HG02588 (cell line): ENCODE results near the gene UFSP1.
"Not testable (repeated sequence)": the region's sequence is repeated elsewhere in the genome, so short reads cannot be mapped to it uniquely, and the experiment has no call there.

Source experiments
- ATAC-seq: cut with Tn5 transposase; IDR thresholded peaks from one replicate; pipeline ENCODE4 v1.9.1; 2021; ENCODE audit warnings: mild to moderate bottlenecking, moderate library complexity; ENCODE audit not compliant: unreplicated experiment

UFSP1 gene

GRCh38 chr7:100888988-100889750 is at the start of gene UFSP1:
Gene UFSP1, minus strand, starts transcription at chr7:100889715. Its CDS starts 444 bp downstream, at chr7:100889271.
- peak; percentile 20 for ATAC-seq

DNA sequence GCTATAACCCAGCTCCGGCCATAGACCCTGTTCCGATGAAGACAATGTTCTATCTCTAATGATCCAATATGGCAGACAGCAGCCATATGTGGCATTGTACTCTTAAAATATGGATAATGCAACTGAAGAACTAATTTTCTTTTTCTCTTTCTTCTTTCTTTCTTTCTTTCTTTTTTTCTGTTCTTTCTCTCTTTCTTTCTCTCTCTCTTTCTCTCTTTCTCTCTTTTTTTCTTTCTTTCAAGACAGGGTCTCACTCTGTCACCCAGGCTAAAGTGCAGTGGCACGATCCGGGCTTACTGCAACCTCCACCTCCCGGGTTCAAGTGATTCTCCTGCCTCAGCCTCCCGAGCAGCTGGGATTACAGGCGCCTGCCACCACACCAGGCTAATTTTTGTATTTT is 46.7 kb upstream of the UFSP1 start:
- ATAC-seq, result not testable (repeated sequence)

DNA sequence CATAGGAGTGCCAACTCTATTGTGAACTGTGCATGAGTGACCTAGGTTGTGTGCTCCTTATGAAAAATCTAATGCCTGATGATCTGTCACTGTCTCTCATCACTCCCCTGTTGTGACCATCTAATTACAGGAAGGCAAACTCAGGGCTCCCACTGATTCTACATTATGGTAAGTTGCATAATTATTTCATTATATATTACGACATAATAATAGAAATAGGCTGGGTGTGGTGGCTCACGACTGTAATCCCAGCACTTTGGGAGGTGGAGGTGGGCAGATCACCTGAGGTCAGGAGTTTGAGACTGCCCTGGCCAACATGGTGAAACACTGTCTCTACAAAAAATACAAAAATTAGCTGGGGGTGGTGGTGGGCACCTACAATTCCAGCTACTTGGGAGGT is 45.9 kb upstream of the UFSP1 start:
- ATAC-seq, result not testable (repeated sequence)

DNA sequence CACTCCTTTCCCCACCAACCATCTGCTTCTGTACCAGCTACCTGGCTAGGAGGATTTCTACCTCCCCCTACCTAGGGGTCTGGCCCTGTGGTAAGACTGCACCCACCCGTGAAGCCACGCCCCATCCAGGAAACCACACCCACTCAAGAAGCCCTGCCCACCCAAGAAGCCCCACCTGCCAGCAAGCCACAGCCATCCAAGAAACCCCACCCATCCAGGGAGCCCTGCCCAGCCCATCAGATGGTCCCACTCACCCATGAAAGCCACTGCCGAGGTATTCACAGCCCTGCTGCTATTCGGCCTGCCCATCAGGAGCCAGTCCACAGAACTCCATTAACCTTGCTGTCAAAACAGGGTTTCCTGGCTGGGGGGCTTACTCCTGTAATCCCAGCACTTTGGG is 44.2 kb upstream of the UFSP1 start:
- no peak for ATAC-seq

- ATAC-seq, result no peak
Observed at GRCh38 chr7:100929808-100930174, 40.3 kb upstream of the UFSP1 start.

DNA sequence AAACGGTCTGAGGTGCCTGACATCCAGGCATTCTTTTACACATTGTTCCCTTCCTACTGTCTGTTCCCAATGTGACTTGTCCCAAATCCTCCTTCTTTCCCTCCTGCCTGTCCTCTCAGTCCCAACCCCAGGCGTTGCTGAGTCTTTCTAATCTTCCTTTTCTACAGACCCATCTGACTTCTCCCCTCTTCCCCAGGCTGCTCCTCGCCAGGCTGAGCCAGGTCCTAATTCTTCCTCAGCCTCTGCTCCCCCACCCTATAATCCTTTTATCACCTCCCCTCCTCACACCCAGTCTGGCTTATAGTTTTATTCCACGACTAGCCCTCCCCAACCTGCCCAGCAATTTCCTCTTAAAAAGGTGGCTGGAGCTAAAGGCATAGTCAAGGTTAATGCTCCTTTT is 34.1 kb upstream of the UFSP1 start:
- ATAC-seq, result not testable (repeated sequence)

DNA sequence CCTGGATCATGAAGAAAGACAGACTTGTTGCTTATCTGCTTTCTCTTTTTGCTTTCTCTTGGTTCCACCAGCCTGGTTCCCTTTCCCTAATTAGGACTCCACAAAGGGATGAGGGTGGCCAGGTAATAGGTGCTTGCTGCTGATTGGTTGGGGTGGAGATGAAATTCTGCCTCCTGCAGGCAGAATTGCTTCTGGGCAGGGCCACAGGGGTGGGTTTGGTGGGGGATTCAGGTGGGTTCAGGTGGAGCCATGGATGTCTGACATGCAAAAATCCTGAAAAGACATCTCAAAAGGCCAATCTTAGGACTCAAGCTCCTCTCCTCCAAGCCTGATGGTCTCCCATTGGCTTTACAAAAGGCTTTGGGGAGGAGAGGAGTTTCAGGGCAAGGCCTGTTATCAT is 31.5 kb upstream of the UFSP1 start:
- ATAC-seq, result no peak

DNA sequence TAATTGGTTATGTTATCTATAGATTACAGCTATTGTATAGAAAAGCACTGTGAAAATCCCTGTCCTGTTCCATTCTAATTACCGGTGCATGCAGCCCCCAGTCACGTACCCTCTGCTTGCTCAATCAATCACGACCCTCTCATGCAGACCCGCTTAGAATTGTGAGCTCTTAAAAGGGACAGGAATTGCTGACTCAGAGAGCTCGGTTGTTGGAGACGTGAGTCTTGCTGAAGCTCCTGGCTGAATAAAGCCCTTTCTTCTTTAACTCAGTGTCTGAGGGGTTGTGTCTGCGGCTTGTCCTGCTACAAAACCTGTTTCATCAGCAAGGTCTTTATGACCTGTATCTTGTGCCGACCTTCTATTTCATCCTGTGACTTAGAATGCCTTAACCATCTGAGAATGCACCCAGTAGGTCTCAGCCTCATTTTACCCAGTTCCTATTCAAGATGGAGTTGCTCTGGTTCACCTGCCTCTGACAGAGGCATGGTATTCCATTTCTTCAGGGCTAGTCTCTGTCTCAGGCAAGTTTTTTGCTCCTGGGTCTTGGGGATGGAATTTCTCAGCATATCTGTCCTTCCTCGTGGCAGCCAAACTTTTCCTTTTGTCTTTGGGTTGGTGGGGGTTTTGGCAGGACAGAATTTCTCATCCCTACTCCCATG is 30.4 kb upstream of the UFSP1 start:
- not testable (repeated sequence) for ATAC-seq

GRCh38 chr7:100919335-100919734 is 29.8 kb upstream of the UFSP1 start:
- not testable (repeated sequence) for ATAC-seq

- ATAC-seq, result no peak
Observed at GRCh38 chr7:100914879-100915447, 25.4 kb upstream of the UFSP1 start.

DNA sequence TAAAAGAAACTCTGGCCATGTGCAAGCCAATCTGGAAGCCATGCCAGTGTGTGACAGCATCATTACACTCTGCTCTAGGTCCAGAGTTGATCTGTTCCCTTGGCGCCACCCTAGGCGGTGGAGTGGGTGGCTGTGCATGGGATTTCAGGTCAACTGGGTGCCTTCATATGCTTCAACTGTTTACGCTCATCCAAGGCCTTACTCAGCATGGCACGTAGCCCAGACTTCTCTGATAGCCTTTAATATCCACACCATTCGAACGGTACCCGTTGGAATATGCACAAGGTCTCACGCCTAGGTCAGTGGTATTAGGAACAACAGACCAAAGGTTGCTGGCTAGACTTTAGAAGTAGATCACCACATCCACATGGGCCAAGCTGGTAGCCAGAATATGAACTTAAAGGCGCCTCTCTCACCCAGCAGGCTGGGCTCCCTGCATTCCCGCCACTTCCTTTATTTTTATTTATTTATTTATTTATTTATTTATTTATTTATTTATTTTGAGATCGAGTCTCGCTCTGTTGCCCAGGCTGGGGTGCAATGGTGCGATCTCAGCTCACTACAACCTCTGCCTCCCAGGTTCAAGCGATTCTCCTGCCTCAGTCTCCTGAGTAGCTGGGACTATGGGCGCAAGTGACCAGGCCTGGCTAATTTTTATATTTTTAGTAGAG is 24.8 kb upstream of the UFSP1 start:
- ATAC-seq, result no peak

- ATAC-seq, result no peak
Observed at GRCh38 chr7:100911484-100911883, 22.0 kb upstream of the UFSP1 start.

GRCh38 chr7:100910443-100910842 is 20.9 kb upstream of the UFSP1 start:
- not testable (repeated sequence) for ATAC-seq

- no peak for ATAC-seq
Observed at GRCh38 chr7:100908512-100908911, 19.0 kb upstream of the UFSP1 start.

DNA sequence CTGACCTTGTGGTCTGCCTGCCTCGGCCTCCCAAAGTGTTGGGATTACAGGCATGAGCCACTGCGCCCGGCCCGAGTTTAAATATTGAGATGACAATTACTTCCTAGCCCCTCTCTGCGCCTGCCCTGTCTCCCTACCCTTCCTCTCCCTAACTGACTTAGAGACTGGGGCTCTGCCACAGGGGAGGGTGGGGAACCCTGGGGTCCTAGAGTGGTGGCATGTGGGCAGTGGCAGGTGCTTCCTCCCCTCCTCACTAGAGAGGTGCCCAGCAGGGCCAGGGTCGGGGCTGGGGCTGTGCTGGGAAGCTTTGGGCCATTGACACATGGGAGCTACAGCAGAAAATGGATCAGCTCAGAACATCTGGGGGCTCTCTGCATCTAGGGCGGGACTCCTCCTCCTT is 13.1 kb upstream of the UFSP1 start:
- ATAC-seq, result no peak

- ATAC-seq, result no peak
Observed at GRCh38 chr7:100901921-100902332, 12.4 kb upstream of the UFSP1 start.

DNA sequence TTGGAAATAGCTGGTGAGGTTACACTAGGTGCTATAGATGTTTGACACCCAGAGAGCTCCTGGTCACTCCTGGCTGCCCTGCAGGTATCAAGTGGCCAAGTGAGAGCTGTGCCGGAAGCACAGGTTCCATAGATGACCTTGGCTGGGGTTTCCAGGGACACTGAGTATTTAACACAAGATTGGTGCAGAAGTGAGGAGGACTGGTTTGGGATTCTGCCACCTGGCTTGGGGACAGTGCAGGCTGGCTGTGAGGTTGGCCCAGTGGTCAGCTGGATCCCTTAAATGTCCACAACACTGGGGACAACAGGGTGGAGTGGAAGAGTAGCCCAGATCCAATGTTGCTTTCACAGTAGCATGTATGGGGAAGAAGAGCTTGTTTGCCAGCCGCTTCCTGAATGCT is 11.5 kb upstream of the UFSP1 start:
- no peak for ATAC-seq

GRCh38 chr7:100899432-100899831 is 9.9 kb upstream of the UFSP1 start:
- no peak for ATAC-seq

DNA sequence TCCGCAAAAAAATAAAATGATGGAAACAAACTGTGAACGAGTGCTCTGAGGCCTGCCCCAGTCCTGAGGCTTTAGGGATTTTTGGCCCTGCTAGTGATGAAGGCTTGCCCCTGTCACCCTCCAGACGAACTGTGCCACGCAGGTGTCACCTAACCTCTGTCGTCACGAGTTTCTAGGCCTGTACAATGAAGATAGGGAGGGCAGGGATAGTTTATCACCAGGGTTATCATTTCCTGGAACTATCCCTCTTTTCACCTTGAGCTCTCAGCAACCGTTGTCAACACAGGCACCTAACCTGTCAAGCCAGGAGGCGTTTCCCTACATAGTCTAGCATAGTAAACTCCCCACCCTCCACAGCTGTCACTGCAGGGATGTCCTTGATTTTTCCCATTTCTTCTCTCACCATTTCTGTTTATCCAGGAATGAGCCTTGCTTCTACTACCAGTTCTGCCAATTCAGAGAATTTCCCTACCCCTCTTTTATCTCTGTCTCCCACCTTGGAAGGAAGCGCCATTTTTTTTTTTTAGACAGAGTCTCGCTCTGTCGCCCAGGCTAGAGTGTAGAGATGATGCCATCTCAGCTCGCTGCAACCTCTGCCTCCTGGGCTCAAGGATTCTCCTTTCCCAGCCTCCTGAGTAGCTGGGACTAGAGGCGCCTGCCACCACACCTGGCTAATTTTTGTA is 8.4 kb upstream of the UFSP1 start:
- ATAC-seq, result no peak

DNA sequence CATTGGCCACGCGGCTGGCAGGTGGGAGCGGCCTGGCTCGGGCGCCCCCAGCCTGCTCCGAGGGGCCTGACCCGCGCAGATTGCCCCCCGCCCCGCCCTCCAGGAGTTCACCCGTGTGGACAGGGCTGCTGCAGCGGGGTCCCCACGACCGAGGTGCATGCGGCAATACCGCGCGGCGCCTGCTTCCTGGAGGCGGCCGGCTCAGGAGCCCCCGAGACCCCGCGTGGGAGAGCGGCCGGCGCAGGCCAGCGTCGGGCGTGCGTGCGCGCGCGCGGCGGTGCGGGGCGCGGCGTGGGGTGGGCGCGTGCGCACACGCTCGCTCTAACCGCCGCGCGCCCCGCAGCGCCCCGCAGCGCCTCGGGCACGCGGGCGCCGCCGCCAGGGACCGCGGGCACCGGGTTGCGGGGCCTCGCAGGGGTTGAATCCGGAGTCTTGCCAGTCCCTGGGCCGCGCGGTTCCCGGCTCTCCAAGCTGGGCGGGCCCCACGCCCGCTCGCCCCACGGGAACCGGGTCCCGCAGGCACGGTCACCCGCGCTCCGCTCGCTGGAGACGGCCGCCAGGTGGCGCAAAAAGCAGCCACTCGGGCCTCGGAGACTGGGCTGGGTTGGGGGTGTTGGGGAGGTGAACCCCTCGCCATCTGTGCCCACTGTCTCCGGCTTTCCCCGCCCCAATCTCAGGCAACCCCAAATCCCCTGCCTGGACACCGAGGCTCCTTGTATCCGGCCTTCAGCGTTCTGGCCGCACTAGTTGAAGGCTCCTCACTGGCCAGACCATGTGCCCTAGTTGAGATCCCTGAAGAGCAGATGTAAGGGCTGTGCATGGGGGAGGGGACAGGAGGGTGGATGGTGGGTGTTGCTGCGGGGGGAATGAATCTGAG is 7.5 kb upstream of the UFSP1 start:
- ATAC-seq, result no peak
